HT1080 (cell line): ENCODE results near the gene ZNF185. TPM values are rescaled to one million over a fixed set of nuclear protein-coding genes. Genes with fewer than 3 reads are reported as not detected.

ENCODE experiments used
- DNase-seq: peaks from one replicate; pipeline ENCODE4 v3.0.0-alpha.2; 2015; ENCODE audit warnings: low read depth
- polyA plus RNA-seq, 2 experiments: library from polyadenylated mRNA; depleted of rRNA; stranded (reverse); fragments of >200 nt; gene quantifications; 2 replicates each; pipeline ENCODE4 v1.2.3, GENCODE V29; 2015
- total RNA-seq: library from RNA; depleted of rRNA; stranded (reverse); fragments of >200 nt; shearing (Covaris generic); gene quantifications from 2 replicates; pipeline ENCODE4 v1.2.3, GENCODE V29; 2014; rRNA removed

ZNF185 gene
- total RNA-seq: 12.2 and 16.2 TPM in 2 replicates
- 11.5 and 16.0 TPM in 2 replicates for polyA plus RNA-seq (2015; cell fraction: cytosol; rRNA removed)
- polyA plus RNA-seq (2015; cell fraction: nucleus; rRNA removed): 135 and 153 TPM in 2 replicates

- DNase-seq: peak; percentile 77
Observed at GRCh38 chrX:152897222-152898131, at the start of gene ZNF185. Gene ZNF185, plus strand, starts transcription at chrX:152898067. Its CDS starts 16,423 bp downstream, at chrX:152914490.

GRCh38 chrX:152850465-152850864 lies 47.4 kb upstream of the ZNF185 start:
- DNase-seq: no peak

- no peak for DNase-seq
Observed at GRCh38 chrX:152853986-152854385, 43.9 kb upstream of the ZNF185 start.

- no peak for DNase-seq
Observed at GRCh38 chrX:152861116-152861515, 36.8 kb upstream of the ZNF185 start.

- no peak for DNase-seq
Observed at GRCh38 chrX:152861826-152862225, 36.0 kb upstream of the ZNF185 start.

- no peak for DNase-seq
Observed at GRCh38 chrX:152865232-152865920, 32.5 kb upstream of the ZNF185 start.

- DNase-seq: no peak
Observed at GRCh38 chrX:152866386-152866785, 31.5 kb upstream of the ZNF185 start.

GRCh38 chrX:152869972-152870371 lies 27.9 kb upstream of the ZNF185 start:
- no peak for DNase-seq

GRCh38 chrX:152871260-152871659 lies 26.6 kb upstream of the ZNF185 start:
- DNase-seq: no peak

GRCh38 chrX:152872522-152872921 lies 25.3 kb upstream of the ZNF185 start:
- no peak for DNase-seq

- DNase-seq: no peak
Observed at GRCh38 chrX:152873361-152873760, 24.5 kb upstream of the ZNF185 start.

- DNase-seq: no peak
Observed at GRCh38 chrX:152876931-152877840, 20.7 kb upstream of the ZNF185 start.

GRCh38 chrX:152878976-152879755 lies 18.7 kb upstream of the ZNF185 start:
- no peak for DNase-seq

- DNase-seq: no peak
Observed at GRCh38 chrX:152881289-152881688, 16.6 kb upstream of the ZNF185 start.

GRCh38 chrX:152884171-152884570 lies 13.7 kb upstream of the ZNF185 start:
- DNase-seq: no peak

GRCh38 chrX:152886716-152887115 lies 11.2 kb upstream of the ZNF185 start:
- DNase-seq: no peak

GRCh38 chrX:152892499-152892898 lies 5.4 kb upstream of the ZNF185 start:
- DNase-seq: no peak

GRCh38 chrX:152892999-152893891 lies 4.6 kb upstream of the ZNF185 start:
- no peak for DNase-seq

- no peak for DNase-seq
Observed at GRCh38 chrX:152893980-152894610, 3.8 kb upstream of the ZNF185 start.
